Measurements from ENCODE around the gene DNMT3L.

DNA sequence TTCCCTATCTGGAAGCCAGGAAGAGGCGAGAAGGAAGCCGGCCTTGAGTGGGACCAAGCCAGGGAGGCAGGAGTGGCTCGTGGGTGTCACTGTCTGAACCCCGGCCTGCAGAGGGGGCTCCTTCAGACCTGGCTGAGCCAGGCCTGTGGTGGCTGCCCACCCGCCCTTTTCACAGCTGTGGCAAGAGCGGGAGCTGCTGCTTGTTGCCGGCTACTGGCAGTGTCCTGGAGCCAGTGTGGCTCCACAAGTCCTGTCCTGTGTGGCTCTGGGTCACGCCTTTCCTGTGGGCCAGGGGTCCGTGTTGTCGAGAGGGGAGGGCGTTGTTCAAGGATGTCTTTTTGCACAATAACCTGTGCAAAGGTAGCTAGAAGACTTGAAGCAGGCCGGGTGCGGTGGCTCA, 39.4 kb upstream of the DNMT3L start:
- TF ChIP-seq, protein P1, sequence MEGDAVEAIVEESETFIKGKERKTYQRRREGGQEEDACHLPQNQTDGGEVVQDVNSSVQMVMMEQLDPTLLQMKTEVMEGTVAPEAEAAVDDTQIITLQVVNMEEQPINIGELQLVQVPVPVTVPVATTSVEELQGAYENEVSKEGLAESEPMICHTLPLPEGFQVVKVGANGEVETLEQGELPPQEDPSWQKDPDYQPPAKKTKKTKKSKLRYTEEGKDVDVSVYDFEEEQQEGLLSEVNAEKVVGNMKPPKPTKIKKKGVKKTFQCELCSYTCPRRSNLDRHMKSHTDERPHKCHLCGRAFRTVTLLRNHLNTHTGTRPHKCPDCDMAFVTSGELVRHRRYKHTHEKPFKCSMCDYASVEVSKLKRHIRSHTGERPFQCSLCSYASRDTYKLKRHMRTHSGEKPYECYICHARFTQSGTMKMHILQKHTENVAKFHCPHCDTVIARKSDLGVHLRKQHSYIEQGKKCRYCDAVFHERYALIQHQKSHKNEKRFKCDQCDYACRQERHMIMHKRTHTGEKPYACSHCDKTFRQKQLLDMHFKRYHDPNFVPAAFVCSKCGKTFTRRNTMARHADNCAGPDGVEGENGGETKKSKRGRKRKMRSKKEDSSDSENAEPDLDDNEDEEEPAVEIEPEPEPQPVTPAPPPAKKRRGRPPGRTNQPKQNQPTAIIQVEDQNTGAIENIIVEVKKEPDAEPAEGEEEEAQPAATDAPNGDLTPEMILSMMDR (IDR thresholded peaks at IDR 0.05): no peak
- TF ChIP-seq POLR2AphosphoS5 (IDR thresholded peaks at IDR 0.05; ENCODE audit: low read depth, low read length): no peak
- TF ChIP-seq, protein P2, sequence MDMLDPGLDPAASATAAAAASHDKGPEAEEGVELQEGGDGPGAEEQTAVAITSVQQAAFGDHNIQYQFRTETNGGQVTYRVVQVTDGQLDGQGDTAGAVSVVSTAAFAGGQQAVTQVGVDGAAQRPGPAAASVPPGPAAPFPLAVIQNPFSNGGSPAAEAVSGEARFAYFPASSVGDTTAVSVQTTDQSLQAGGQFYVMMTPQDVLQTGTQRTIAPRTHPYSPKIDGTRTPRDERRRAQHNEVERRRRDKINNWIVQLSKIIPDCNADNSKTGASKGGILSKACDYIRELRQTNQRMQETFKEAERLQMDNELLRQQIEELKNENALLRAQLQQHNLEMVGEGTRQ (IDR thresholded peaks at IDR 0.05; ENCODE audit: borderline replicate concordance, low read depth, low read length): no peak
- TF ChIP-seq EP300 (IDR thresholded peaks at IDR 0.05; ENCODE audit: borderline replicate concordance in 1 of 2, low read depth in 1 of 2, low read length in 1 of 2): no peak
- TF ChIP-seq RFX5 (IDR thresholded peaks at IDR 0.05; ENCODE audit: low read length): no peak
- TF ChIP-seq, protein P3, sequence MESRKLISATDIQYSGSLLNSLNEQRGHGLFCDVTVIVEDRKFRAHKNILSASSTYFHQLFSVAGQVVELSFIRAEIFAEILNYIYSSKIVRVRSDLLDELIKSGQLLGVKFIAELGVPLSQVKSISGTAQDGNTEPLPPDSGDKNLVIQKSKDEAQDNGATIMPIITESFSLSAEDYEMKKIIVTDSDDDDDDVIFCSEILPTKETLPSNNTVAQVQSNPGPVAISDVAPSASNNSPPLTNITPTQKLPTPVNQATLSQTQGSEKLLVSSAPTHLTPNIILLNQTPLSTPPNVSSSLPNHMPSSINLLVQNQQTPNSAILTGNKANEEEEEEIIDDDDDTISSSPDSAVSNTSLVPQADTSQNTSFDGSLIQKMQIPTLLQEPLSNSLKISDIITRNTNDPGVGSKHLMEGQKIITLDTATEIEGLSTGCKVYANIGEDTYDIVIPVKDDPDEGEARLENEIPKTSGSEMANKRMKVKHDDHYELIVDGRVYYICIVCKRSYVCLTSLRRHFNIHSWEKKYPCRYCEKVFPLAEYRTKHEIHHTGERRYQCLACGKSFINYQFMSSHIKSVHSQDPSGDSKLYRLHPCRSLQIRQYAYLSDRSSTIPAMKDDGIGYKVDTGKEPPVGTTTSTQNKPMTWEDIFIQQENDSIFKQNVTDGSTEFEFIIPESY (IDR thresholded peaks at IDR 0.05; ENCODE audit: borderline replicate concordance, low read depth): no peak
- TF ChIP-seq SIN3A (IDR thresholded peaks at IDR 0.05; ENCODE audit: borderline replicate concordance, low read depth, low read length): no peak
- TF ChIP-seq CHD2 (IDR thresholded peaks at IDR 0.05; ENCODE audit: low read length, partially characterized antibody): no peak
- TF ChIP-seq, protein P4, sequence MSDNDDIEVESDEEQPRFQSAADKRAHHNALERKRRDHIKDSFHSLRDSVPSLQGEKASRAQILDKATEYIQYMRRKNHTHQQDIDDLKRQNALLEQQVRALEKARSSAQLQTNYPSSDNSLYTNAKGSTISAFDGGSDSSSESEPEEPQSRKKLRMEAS (IDR thresholded peaks at IDR 0.05; ENCODE audit: low read depth): no peak
- no peak for TF ChIP-seq GABPA (IDR thresholded peaks at IDR 0.05; ENCODE audit: low read depth)
- TF ChIP-seq, protein P5, sequence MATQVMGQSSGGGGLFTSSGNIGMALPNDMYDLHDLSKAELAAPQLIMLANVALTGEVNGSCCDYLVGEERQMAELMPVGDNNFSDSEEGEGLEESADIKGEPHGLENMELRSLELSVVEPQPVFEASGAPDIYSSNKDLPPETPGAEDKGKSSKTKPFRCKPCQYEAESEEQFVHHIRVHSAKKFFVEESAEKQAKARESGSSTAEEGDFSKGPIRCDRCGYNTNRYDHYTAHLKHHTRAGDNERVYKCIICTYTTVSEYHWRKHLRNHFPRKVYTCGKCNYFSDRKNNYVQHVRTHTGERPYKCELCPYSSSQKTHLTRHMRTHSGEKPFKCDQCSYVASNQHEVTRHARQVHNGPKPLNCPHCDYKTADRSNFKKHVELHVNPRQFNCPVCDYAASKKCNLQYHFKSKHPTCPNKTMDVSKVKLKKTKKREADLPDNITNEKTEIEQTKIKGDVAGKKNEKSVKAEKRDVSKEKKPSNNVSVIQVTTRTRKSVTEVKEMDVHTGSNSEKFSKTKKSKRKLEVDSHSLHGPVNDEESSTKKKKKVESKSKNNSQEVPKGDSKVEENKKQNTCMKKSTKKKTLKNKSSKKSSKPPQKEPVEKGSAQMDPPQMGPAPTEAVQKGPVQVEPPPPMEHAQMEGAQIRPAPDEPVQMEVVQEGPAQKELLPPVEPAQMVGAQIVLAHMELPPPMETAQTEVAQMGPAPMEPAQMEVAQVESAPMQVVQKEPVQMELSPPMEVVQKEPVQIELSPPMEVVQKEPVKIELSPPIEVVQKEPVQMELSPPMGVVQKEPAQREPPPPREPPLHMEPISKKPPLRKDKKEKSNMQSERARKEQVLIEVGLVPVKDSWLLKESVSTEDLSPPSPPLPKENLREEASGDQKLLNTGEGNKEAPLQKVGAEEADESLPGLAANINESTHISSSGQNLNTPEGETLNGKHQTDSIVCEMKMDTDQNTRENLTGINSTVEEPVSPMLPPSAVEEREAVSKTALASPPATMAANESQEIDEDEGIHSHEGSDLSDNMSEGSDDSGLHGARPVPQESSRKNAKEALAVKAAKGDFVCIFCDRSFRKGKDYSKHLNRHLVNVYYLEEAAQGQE (IDR thresholded peaks at IDR 0.05; ENCODE audit: low read depth, low read length): no peak

Data from SK-N-SH (cell line).